Dedifferentiated amniotic fluid mesenchymal stem cell (primary cell): ENCODE results near the gene TMEM171.

Source experiments
- DNase-seq: peaks from one replicate; pipeline ENCODE4 v3.0.0-alpha.2; 2016; ENCODE audit errors: extremely low spot score

TMEM171 gene

GRCh38 chr5:73151766-73152410 lies 31.5 kb downstream of the TMEM171 start:
- DNase-seq, result no peak

GRCh38 chr5:73152411-73153388 lies 32.3 kb downstream of the TMEM171 start:
- no peak for DNase-seq

GRCh38 chr5:73153513-73153912 lies 33.1 kb downstream of the TMEM171 start:
- no peak for DNase-seq

- no peak for DNase-seq
Observed at GRCh38 chr5:73154208-73155006, 34.0 kb downstream of the TMEM171 start.

GRCh38 chr5:73155271-73156222 lies 35.2 kb downstream of the TMEM171 start:
- no peak for DNase-seq

GRCh38 chr5:73157414-73158303 lies 37.3 kb downstream of the TMEM171 start:
- no peak for DNase-seq

GRCh38 chr5:73158313-73158712 lies 37.9 kb downstream of the TMEM171 start:
- no peak for DNase-seq

- DNase-seq, result no peak
Observed at GRCh38 chr5:73160239-73160671, 39.9 kb downstream of the TMEM171 start.

- no peak for DNase-seq
Observed at GRCh38 chr5:73170522-73170921, 50.1 kb downstream of the TMEM171 start.

GRCh38 chr5:73171495-73171894 lies 51.1 kb downstream of the TMEM171 start:
- no peak for DNase-seq

- DNase-seq, result no peak
Observed at GRCh38 chr5:73172951-73173350, 52.6 kb downstream of the TMEM171 start, which contains the start of gene TMEM174. Gene TMEM174 (plus strand): TSS chr5:73173193. CDS start chr5:73173244, 51 bp downstream.

GRCh38 chr5:73174100-73174815 lies 53.9 kb downstream of the TMEM171 start:
- DNase-seq, result no peak

GRCh38 chr5:73176250-73176649 lies 55.9 kb downstream of the TMEM171 start:
- DNase-seq, result no peak

- DNase-seq, result no peak
Observed at GRCh38 chr5:73178265-73178664, 57.9 kb downstream of the TMEM171 start.

- DNase-seq, result no peak
Observed at GRCh38 chr5:73179730-73180129, 59.4 kb downstream of the TMEM171 start.

- no peak for DNase-seq
Observed at GRCh38 chr5:73180566-73180965, 60.2 kb downstream of the TMEM171 start.
